Lung (tissue), 12 donors: Measurements from ENCODE around the gene HAPSTR1. TPM values are rescaled to one million over a fixed set of nuclear protein-coding genes. Genes with fewer than 3 reads are reported as not detected.

Experiments
- ATAC-seq: fragments of 200-7000 bp; cut with Tn5 transposase; one replicate; pipeline ENCODE4 v1.9.1; 2020; ENCODE audit warnings: moderate number of reproducible peaks; ENCODE audit not compliant: insufficient read depth, low FRiP score
- DNase-seq, 3 donors: peaks; one replicate each; pipeline ENCODE4 v3.0.0-alpha.2; 2013 to 2017
- H3K27ac ChIP-seq, 2 donors: one replicate each; pipeline ENCODE4 v1.5.1; 2013; ENCODE audit warnings: mild to moderate bottlenecking in 2 of 2, moderate library complexity in 2 of 2, control low read depth in 1 of 2, inconsistent platforms in 1 of 2, low read depth in 1 of 2, low read length in 1 of 2
- H3K27me3 ChIP-seq, 3 donors: one replicate each; pipeline ENCODE4 v1.5.1; 2013; ENCODE audit warnings: low read length in 2 of 3; ENCODE audit not compliant: control insufficient read depth in 3 of 3, insufficient read depth in 3 of 3
- H3K36me3 ChIP-seq, 4 donors: one replicate each; pipeline ENCODE4 v1.5.1; 2013; ENCODE audit warnings: low read length in 4 of 4, mild to moderate bottlenecking in 1 of 4, moderate library complexity in 1 of 4; ENCODE audit not compliant: control insufficient read depth in 4 of 4, insufficient read depth in 4 of 4
- H3K4me1 ChIP-seq, 5 donors: one replicate each; pipeline ENCODE4 v1.5.1; 2013; ENCODE audit warnings: low read length in 5 of 5, mild to moderate bottlenecking in 2 of 5, moderate library complexity in 1 of 5; ENCODE audit not compliant: control insufficient read depth in 5 of 5, insufficient read depth in 5 of 5
- H3K4me3 ChIP-seq: one replicate; pipeline ENCODE4 v1.5.1; 2013; ENCODE audit warnings: mild to moderate bottlenecking, control low read depth, moderate library complexity
- H3K9ac ChIP-seq, 2 donors: one replicate each; pipeline ENCODE4 v1.5.1; 2013; ENCODE audit warnings: low read length in 2 of 2, control low read depth in 1 of 2; ENCODE audit not compliant: insufficient read depth in 1 of 2
- H3K9me3 ChIP-seq, 4 donors: one replicate each; pipeline ENCODE4 v1.5.1; 2013; ENCODE audit warnings: low read length in 3 of 4, mild to moderate bottlenecking in 1 of 4, moderate library complexity in 1 of 4; ENCODE audit not compliant: control insufficient read depth in 4 of 4, insufficient read depth in 3 of 4
- WGBS, 2 donors: extraction: QIAGEN DNeasy Blood & Tissue Kit; methylation state at CpG; one replicate each; pipeline ENCODE4 v1.1.7; 2013; 5-methylcytosine and 5-hydroxymethylcytosine counted together
- polyA plus RNA-seq, 2 donors: library from polyadenylated mRNA; stranded (reverse); fragments of 200-250 nt; gene quantifications; one replicate each; pipeline ENCODE4 v1.2.1, GENCODE V29; 2013
- total RNA-seq, 2 donors: library from RNA; depleted of rRNA in 1 of 2; stranded (reverse); fragments of >200 nt in 1 of 2; gene quantifications; one replicate each; pipeline ENCODE4 v1.2.1, GENCODE V29; 2014 to 2021
- TF ChIP-seq, protein P1 (sequence below): IDR thresholded peaks from 2 replicates; pipeline ENCODE4 v1.5.1; 2012; ENCODE audit warnings: mild to moderate bottlenecking; ENCODE audit errors: control extremely low read depth, extremely low read depth
- donor health status: control.
- donor health status: control.
- donor health status: Bipolar disorder and iron deficiency.
- donor health status: healthy.
- donor health status: DM: yes; HTN: yes; CAD: no.

HAPSTR1 gene
- total and polyA plus RNA-seq, 4 donors = 10.1 to 81.7 (median 40.6) TPM

GRCh38 chr16:9065077-9065476 is 26.4 kb upstream of the HAPSTR1 start:
- Histone ChIP-seq H3K27ac (no peak overlapping the region), H3K36me3 (no peaks in the 10 kb centered on the region), H3K27me3 (no peaks in the 10 kb centered on the region), H3K4me3 (no peak overlapping the region), H3K4me1 (peaks cover 0 to 4% (median 0%) of the 10 kb centered on the region in 5 donors), H3K9me3 (no peaks in the 10 kb centered on the region), H3K9ac (no peak overlapping the region)
- WGBS, 2 donors = 91 to 94% methylated on average over 4 of the region's 4 CpGs
- TF ChIP-seq, protein P1, sequence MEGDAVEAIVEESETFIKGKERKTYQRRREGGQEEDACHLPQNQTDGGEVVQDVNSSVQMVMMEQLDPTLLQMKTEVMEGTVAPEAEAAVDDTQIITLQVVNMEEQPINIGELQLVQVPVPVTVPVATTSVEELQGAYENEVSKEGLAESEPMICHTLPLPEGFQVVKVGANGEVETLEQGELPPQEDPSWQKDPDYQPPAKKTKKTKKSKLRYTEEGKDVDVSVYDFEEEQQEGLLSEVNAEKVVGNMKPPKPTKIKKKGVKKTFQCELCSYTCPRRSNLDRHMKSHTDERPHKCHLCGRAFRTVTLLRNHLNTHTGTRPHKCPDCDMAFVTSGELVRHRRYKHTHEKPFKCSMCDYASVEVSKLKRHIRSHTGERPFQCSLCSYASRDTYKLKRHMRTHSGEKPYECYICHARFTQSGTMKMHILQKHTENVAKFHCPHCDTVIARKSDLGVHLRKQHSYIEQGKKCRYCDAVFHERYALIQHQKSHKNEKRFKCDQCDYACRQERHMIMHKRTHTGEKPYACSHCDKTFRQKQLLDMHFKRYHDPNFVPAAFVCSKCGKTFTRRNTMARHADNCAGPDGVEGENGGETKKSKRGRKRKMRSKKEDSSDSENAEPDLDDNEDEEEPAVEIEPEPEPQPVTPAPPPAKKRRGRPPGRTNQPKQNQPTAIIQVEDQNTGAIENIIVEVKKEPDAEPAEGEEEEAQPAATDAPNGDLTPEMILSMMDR = no peak
- ATAC-seq = no peak
- DNase-seq = no peak

GRCh38 chr16:9068886-9069285 is 22.6 kb upstream of the HAPSTR1 start:
- Histone ChIP-seq H3K27ac (no peak overlapping the region), H3K9me3 (no peaks in the 10 kb centered on the region), H3K4me3 (no peak overlapping the region), H3K4me1 (no peaks in the 10 kb centered on the region), H3K36me3 (no peaks in the 10 kb centered on the region), H3K9ac (no peak overlapping the region), H3K27me3 (no peaks in the 10 kb centered on the region)
- TF ChIP-seq, protein P1 = no peak
- DNase-seq (no peak), ATAC-seq (no peak)
- 95 to 98% methylated on average over 2 of the region's 2 CpGs for WGBS, 2 donors

DNA sequence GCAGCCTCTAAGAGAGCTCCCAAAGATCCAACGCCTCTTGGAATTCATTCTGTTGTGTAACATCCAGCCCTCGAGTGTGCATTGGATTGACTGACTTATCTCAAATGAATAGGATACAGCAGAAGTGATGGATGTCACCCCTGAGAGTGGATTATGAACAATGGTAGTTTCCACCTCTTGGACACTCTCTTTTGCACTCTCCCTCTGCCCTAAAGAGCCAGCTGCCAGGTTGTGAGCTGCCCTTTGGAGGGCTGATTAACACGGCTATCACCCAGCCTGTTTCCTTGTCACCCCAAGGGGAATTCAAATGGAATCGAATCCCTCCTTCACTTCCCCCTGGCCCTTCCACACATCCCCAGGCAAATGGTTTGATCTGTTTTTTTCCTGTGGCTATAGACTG is 21.2 kb upstream of the HAPSTR1 start:
- no peak overlapping the region for H3K9ac ChIP-seq
- 64 to 77% methylated on average over 4 of the region's 4 CpGs for WGBS, 2 donors
- H3K27ac ChIP-seq = no peak overlapping the region
- DNase-seq (no peak), ATAC-seq (no peak)
- H3K27me3 ChIP-seq = no peaks in the 10 kb centered on the region
- H3K4me1 ChIP-seq = no peaks in the 10 kb centered on the region
- TF ChIP-seq, protein P1 = no peak
- H3K36me3 ChIP-seq = no peaks in the 10 kb centered on the region
- no peaks in the 10 kb centered on the region for H3K9me3 ChIP-seq
- no peak overlapping the region for H3K4me3 ChIP-seq

- TF ChIP-seq, protein P1 = no peak
- no peak for ATAC-seq
- no peak for DNase-seq
- Histone ChIP-seq H3K4me3 (no peak overlapping the region), H3K4me1 (peaks cover 0 to under 1% (median 0%) of the 10 kb centered on the region in 5 donors), H3K27ac (no peak overlapping the region), H3K36me3 (no peaks in the 10 kb centered on the region), H3K27me3 (no peaks in the 10 kb centered on the region), H3K9ac (no peak overlapping the region), H3K9me3 (no peaks in the 10 kb centered on the region)
- 86 to 95% methylated on average over 9 of the region's 9 CpGs for WGBS, 2 donors
Measured at GRCh38 chr16:9071377-9071776, 20.1 kb upstream of the HAPSTR1 start.
